Renal cortical epithelial cell (primary cell): ENCODE measurements around the gene ZNHIT1. TPM values are rescaled to one million over a fixed set of nuclear protein-coding genes. Genes with fewer than 3 reads are reported as not detected.

Experiments used
- total RNA-seq: library from RNA; depleted of rRNA; stranded (reverse); fragments of >200 nt; gene quantifications from 2 replicates; pipeline ENCODE4 v1.2.3, GENCODE V29; 2014

ZNHIT1 gene
- total RNA-seq, 1 donor from 2014 or later, result 51.5 TPM

Other genes with a start within 250 kb of the ZNHIT1 start
- gene MUC12, start 248.6 kb upstream of the ZNHIT1 start, total RNA-seq, result not detected in 2 replicates
- gene MUC17, start 198.1 kb upstream of the ZNHIT1 start, total RNA-seq, result not detected in 2 replicates
- gene TRIM56, start 132.7 kb upstream of the ZNHIT1 start, total RNA-seq, result 18.6 and 43.8 TPM in 2 replicates
- 860 and 1,733 TPM in 2 replicates for gene SERPINE1, start 91.1 kb upstream of the ZNHIT1 start, total RNA-seq
- gene AP1S1, start 63.7 kb upstream of the ZNHIT1 start, total RNA-seq, result 137 and 326 TPM in 2 replicates
- gene VGF, start 52.6 kb upstream of the ZNHIT1 start, total RNA-seq, result 0.05 and 1.2 TPM in 2 replicates
- gene NAT16, start 37.9 kb upstream of the ZNHIT1 start, total RNA-seq, result not detected in 2 replicates
- gene MOGAT3, start 17.1 kb upstream of the ZNHIT1 start, total RNA-seq, result not detected in 2 replicates
- 31.3 and 55.8 TPM in 2 replicates for gene PLOD3, start 584 bp upstream of the ZNHIT1 start, total RNA-seq
- gene CLDN15, start 19.6 kb downstream of the ZNHIT1 start, total RNA-seq, result 0.69 and 1.9 TPM in 2 replicates
- gene FIS1, start 26.9 kb downstream of the ZNHIT1 start, total RNA-seq, result 193 and 303 TPM in 2 replicates
- gene IFT22, start 103.6 kb downstream of the ZNHIT1 start, total RNA-seq, result 32.3 and 65.0 TPM in 2 replicates
- 2.2 TPM in 1 of 2 replicates, not detected in the other for gene COL26A1, start 144.7 kb downstream of the ZNHIT1 start, total RNA-seq